ENCODE measurements around the gene ALPL.

DNA sequence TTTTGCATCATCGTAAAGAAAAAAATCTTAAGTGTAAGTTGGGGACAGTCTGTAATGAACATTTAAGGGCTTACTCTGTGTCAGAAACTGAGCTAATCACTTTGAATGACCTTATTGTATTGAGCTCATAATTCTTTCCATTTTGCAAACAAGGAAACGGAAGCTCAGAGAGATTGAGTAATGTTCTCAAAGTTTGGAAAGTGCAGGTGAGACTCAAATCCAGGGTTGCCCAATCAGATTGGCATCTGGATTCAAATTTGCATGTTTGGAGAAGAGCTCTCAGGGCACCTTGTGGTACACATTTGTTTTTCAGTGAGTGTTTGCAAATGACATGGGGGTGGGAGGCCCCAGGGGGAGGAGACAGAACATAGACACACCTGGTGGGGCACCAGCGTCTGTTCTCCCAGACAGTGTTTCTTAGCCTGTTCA lies 8.0 kb downstream of the ALPL start:
- TF ChIP-seq MAFK (IDR thresholded peaks at IDR 0.05; ENCODE audit: low read length) (no peak), ZNF347 (CRISPR knock-in tag; IDR thresholded peaks at IDR 0.05; ENCODE audit: low read depth) (no peak), ELF2 (CRISPR knock-in tag; IDR thresholded peaks at IDR 0.05) (no peak), ZNF766 (CRISPR knock-in tag; conservative IDR thresholded peaks at IDR 0.05) (no peak), POLR2AphosphoS2 (IDR thresholded peaks at IDR 0.05; ENCODE audit: low read length) (no peak), ZNF354B (CRISPR knock-in tag; IDR thresholded peaks at IDR 0.05) (no peak), CHD4 (IDR thresholded peaks at IDR 0.05; ENCODE audit: insufficient read depth, insufficient replicate concordance, low read depth, low read length, poor library complexity, severe bottlenecking) (no peak), EHMT2 (IDR thresholded peaks at IDR 0.05) (no peak), CEBPG (CRISPR knock-in tag; IDR thresholded peaks at IDR 0.05) (no peak), CEBPG (tag; conservative IDR thresholded peaks at IDR 0.05 in 1 of 2, IDR thresholded peaks at IDR 0.05 in 1 of 2) (0 out of 4 replicates have a peak, but pooled peaks of 1 of the 2 experiments have one; percentile 17)
- TF ChIP-seq, protein P1, sequence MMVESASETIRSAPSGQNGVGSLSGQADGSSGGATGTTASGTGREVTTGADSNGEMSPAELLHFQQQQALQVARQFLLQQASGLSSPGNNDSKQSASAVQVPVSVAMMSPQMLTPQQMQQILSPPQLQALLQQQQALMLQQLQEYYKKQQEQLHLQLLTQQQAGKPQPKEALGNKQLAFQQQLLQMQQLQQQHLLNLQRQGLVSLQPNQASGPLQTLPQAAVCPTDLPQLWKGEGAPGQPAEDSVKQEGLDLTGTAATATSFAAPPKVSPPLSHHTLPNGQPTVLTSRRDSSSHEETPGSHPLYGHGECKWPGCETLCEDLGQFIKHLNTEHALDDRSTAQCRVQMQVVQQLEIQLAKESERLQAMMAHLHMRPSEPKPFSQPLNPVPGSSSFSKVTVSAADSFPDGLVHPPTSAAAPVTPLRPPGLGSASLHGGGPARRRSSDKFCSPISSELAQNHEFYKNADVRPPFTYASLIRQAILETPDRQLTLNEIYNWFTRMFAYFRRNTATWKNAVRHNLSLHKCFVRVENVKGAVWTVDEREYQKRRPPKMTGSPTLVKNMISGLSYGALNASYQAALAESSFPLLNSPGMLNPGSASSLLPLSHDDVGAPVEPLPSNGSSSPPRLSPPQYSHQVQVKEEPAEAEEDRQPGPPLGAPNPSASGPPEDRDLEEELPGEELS (CRISPR knock-in tag; IDR thresholded peaks at IDR 0.05; ENCODE audit: borderline replicate concordance), result no peak
